OCI-LY1 (cell line): ENCODE measurements around the gene TRMU.

Source experiments
- EZH2 ChIP-seq: fragments of 200-600 bp; sonication (generic), shearing (Covaris generic); IDR thresholded peaks from 2 replicates; pipeline ENCODE4 v1.8.0; 2017; ENCODE audit warnings: borderline replicate concordance, mixed run types, mild to moderate bottlenecking, antibody characterized with exemption, low read length, moderate library complexity, mixed read lengths
- TF ChIP-seq, protein P1 (sequence below): fragments of 200-600 bp; sonication (generic), shearing (Covaris generic); IDR thresholded peaks from 2 replicates; pipeline ENCODE4 v1.5.1; 2017; ENCODE audit warnings: mild to moderate bottlenecking, antibody characterized with exemption, low read length, moderate library complexity, mixed read lengths

DNA sequence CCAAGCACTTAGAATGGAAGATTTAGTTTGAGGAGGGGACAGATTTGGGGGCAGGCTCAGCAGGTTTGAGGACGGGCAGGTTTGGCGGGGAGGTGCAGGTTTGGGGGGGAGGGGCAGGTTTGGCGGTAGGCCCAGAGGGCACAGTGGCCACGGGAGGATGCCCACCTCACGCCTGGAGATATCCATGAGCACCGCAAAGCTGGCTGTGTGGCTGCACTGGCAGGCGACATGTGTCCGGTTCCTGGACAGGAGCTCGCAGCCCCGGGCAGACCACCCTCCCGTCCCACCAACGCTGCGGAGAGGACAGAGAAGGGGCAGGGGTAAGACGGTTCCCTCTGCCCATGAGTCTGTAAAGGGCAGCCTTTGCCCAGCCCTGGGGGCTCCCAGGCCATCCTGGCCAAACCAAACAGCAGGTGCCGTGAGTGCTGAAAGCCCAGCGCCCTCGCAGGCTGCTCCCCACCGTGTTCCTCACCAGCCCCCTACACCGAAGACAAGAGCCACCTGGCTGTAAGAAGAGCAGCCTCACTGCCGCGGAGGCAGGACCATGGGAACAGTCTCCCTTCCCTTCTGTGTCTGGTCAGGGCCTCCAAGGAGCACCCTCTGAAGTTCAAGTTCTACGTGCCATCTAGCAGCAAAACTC, 43.0 kb downstream of the TRMU start:
- TF ChIP-seq, protein P1, sequence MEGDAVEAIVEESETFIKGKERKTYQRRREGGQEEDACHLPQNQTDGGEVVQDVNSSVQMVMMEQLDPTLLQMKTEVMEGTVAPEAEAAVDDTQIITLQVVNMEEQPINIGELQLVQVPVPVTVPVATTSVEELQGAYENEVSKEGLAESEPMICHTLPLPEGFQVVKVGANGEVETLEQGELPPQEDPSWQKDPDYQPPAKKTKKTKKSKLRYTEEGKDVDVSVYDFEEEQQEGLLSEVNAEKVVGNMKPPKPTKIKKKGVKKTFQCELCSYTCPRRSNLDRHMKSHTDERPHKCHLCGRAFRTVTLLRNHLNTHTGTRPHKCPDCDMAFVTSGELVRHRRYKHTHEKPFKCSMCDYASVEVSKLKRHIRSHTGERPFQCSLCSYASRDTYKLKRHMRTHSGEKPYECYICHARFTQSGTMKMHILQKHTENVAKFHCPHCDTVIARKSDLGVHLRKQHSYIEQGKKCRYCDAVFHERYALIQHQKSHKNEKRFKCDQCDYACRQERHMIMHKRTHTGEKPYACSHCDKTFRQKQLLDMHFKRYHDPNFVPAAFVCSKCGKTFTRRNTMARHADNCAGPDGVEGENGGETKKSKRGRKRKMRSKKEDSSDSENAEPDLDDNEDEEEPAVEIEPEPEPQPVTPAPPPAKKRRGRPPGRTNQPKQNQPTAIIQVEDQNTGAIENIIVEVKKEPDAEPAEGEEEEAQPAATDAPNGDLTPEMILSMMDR = no peak
- TF ChIP-seq EZH2 = no peak
